MCF 10A (cell line): ENCODE measurements around the gene PCDH8. TPM values are rescaled to one million over a fixed set of nuclear protein-coding genes. Genes with fewer than 3 reads are reported as not detected.

Experiments used
- BruUV-seq: library from RNA; stranded (reverse); fragments of 400-500 nt; replicated peaks from 2 replicates; lab custom pipeline; 2021; lab: Mats Ljungman, UMichigan
- CTCF ChIA-PET: fragments of 300-600 bp; sonication (Branson Sonifier 250); formaldehyde crosslinking; extraction: SDS; loops from one replicate; lab custom pipeline; 2021; ENCODE audit warnings: antibody characterized with exemption, inconsistent platforms; lab: Yijun Ruan, JAX
- POLR2A ChIA-PET: fragments of 300-600, 350-650 bp; sonication (Branson Sonifier 250); formaldehyde crosslinking; extraction: SDS; loops from one replicate; lab custom pipeline; 2020; ENCODE audit warnings: antibody characterized with exemption, inconsistent platforms; lab: Yijun Ruan, JAX
- DNase-seq: peaks from one replicate; pipeline ENCODE4 v3.0.0-alpha.2; 2018; ENCODE audit not compliant: unreplicated experiment
- H3K27ac Mint-ChIP-seq: one replicate; pipeline ENCODE4 v1.8.0; 2022; ENCODE audit warnings: mild to moderate bottlenecking, low read depth, mixed read lengths; ENCODE audit not compliant: unreplicated experiment
- H3K27me3 Mint-ChIP-seq: one replicate; pipeline ENCODE4 v1.8.0; 2022; ENCODE audit warnings: mixed read lengths; ENCODE audit not compliant: insufficient read depth, unreplicated experiment
- H3K36me3 Mint-ChIP-seq: one replicate; pipeline ENCODE4 v1.8.0; 2022; ENCODE audit warnings: mild to moderate bottlenecking, moderate library complexity, mixed read lengths; ENCODE audit not compliant: insufficient read depth, unreplicated experiment
- H3K4me1 Mint-ChIP-seq: one replicate; pipeline ENCODE4 v1.8.0; 2022; ENCODE audit warnings: mixed read lengths; ENCODE audit not compliant: insufficient read depth, unreplicated experiment
- H3K4me3 Mint-ChIP-seq: one replicate; pipeline ENCODE4 v1.8.0; 2022; ENCODE audit warnings: mild to moderate bottlenecking, moderate library complexity, mixed read lengths; ENCODE audit not compliant: unreplicated experiment
- H3K9me3 Mint-ChIP-seq: one replicate; pipeline ENCODE4 v1.8.0; 2022; ENCODE audit warnings: mixed read lengths; ENCODE audit not compliant: unreplicated experiment
- intact Hi-C: fragments of 100-400 bp; cut with micrococcal nuclease; formaldehyde crosslinking; loops from 2 replicates; pipeline ENCODE4 v1.14.1; 2022
- total RNA-seq: library from RNA; stranded (reverse); gene quantifications from 2 replicates; pipeline ENCODE4 v1.2.3, GENCODE V29; 2022
- TF ChIP-seq, protein P1 (sequence below): fragments of 200-600 bp; IDR thresholded peaks from one replicate; pipeline ENCODE4 v1.8.0; 2022; ENCODE audit warnings: antibody characterized with exemption, mild to moderate bottlenecking; ENCODE audit not compliant: unreplicated experiment

PCDH8 gene
- total RNA-seq, 1 experiment from 2014 or later: not detected

DNA sequence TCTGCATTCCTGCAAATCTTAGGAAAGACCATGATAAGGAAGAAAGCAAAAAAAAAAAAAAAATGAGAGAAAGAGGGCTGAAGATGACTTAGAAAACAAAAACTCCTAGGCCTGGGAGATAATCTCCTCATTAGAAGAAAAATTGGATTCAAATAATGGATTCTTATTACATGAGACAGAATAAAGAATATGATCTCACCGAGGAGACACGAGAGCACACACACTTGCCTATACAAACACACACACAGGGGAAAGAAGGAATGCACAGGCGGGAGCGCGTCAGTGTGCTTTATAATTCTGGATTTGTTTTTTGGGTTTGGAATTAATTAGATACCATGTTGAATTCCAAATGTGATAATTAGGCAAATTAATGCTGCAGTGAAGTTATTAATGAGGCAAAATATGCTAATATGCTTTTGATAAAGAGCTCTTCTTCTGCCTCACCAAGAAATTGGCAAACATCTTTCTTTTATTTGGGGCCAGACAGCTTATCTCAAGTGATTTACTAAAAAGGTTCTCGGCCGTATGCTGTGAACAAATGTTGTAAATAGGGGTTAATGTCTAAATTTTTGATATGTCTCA lies 36.1 kb upstream of the PCDH8 start:
- no peak overlapping the region for H3K4me3 Mint-ChIP-seq
- BruUV-seq: no TSS peak
- POLR2A ChIA-PET: interaction anchor here (0.6 kb wide), 1 partner anchor 33 kb away, joined by 3 read pairs; no protein-coding TSS in a partner anchor

GRCh38 chr13:52882785-52883184 lies 34.3 kb upstream of the PCDH8 start:
- Mint-ChIP-seq H3K27me3 (peaks cover 37% of the 10 kb centered on the region), H3K4me3 (no peak overlapping the region), H3K4me1 (no peaks in the 10 kb centered on the region), H3K36me3 (no peaks in the 10 kb centered on the region), H3K27ac (no peak overlapping the region), H3K9me3 (no peaks in the 10 kb centered on the region)
- POLR2A ChIA-PET: no interaction called here
- intact Hi-C loops: no loop called here
- TF ChIP-seq, protein P1, sequence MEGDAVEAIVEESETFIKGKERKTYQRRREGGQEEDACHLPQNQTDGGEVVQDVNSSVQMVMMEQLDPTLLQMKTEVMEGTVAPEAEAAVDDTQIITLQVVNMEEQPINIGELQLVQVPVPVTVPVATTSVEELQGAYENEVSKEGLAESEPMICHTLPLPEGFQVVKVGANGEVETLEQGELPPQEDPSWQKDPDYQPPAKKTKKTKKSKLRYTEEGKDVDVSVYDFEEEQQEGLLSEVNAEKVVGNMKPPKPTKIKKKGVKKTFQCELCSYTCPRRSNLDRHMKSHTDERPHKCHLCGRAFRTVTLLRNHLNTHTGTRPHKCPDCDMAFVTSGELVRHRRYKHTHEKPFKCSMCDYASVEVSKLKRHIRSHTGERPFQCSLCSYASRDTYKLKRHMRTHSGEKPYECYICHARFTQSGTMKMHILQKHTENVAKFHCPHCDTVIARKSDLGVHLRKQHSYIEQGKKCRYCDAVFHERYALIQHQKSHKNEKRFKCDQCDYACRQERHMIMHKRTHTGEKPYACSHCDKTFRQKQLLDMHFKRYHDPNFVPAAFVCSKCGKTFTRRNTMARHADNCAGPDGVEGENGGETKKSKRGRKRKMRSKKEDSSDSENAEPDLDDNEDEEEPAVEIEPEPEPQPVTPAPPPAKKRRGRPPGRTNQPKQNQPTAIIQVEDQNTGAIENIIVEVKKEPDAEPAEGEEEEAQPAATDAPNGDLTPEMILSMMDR: no peak
- BruUV-seq: no TSS peak
- CTCF ChIA-PET: no interaction called here
- no peak for DNase-seq

More for the DNA sequence above, 36.1 kb upstream of the PCDH8 start:
- TF ChIP-seq, protein P1: no peak
- Mint-ChIP-seq H3K27ac (no peak overlapping the region), H3K9me3 (no peaks in the 10 kb centered on the region), H3K4me1 (no peaks in the 10 kb centered on the region), H3K27me3 (peaks cover 27% of the 10 kb centered on the region), H3K36me3 (no peaks in the 10 kb centered on the region)
- intact Hi-C loops: no loop called here
- DNase-seq: no peak
- CTCF ChIA-PET: interaction anchor here (0.9 kb wide), 1 partner anchor 13 kb away, joined by 4 read pairs; no protein-coding TSS in a partner anchor

DNA sequence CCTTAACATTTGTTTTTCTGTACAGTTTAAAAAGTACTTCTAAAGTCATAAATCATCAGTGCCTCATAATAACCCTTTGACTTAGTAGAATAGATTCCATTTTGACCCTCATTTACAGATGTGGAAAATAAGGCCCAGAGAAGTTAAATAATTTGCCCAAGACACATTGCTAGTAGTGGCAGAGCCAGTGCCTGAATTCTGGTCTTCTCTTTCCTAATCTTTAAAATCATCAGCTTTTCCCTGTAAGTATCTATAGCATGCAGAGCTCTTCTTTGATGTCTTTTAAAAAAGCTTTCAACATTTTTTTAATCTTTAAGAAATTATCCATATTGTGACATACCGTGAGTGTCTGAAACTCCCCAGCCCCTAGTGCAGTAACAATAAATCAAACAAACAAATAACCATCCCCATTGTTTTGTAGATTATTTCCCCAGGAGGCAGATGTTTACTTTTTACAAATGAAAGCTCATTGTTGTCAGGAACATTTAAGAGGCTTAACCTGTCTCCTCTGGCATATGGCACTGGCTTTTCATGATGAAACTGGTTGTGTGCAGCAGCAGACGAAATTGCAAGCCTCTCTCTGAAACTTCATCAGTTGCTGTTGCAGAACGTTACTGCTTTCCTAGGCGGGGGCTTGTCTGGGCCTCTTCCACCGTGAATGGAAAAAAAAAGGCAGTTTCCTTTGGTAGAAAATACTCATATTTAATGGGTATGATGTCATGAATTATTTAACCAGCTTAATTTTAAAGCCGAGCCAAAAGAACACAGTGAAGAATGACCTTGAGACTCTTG lies 31.7 kb upstream of the PCDH8 start:
- BruUV-seq: no TSS peak
- no peaks in the 10 kb centered on the region for H3K36me3 Mint-ChIP-seq
- peaks cover 2% of the 10 kb centered on the region for H3K9me3 Mint-ChIP-seq
- peaks cover 30% of the 10 kb centered on the region for H3K27me3 Mint-ChIP-seq
- no peaks in the 10 kb centered on the region for H3K4me1 Mint-ChIP-seq
- no peak for DNase-seq
- POLR2A ChIA-PET: no interaction called here
- intact Hi-C loops: no loop called here
- no peak overlapping the region for H3K4me3 Mint-ChIP-seq
- H3K27ac Mint-ChIP-seq: no peak overlapping the region
- TF ChIP-seq, protein P1: no peak
- CTCF ChIA-PET: interaction anchor here (0.6 to 2.7 kb wide), 4 partner anchors 10 to 1986 kb away, joined by 3 to 11 read pairs (median 3); no protein-coding TSS in a partner anchor

- intact Hi-C loops: no loop called here
- H3K4me1 Mint-ChIP-seq: no peaks in the 10 kb centered on the region
- POLR2A ChIA-PET: no interaction called here
These were observed 30.4 kb upstream of the PCDH8 start for GRCh38 chr13:52878831-52879230.

More at GRCh38 chr13:52878831-52879230, 30.4 kb upstream of the PCDH8 start:
- Mint-ChIP-seq H3K36me3 (no peaks in the 10 kb centered on the region), H3K27ac (no peak overlapping the region), H3K4me3 (no peak overlapping the region), H3K27me3 (peaks cover 19% of the 10 kb centered on the region), H3K9me3 (peaks cover 11% of the 10 kb centered on the region)
- no peak for DNase-seq
- BruUV-seq: no TSS peak
- TF ChIP-seq, protein P1: no peak
- CTCF ChIA-PET: interaction anchor here (2.7 to 2.9 kb wide), 2 partner anchors 14 to 90 kb away, joined by 11 to 13 read pairs; no protein-coding TSS in a partner anchor
